Skeletal muscle tissue (tissue), 4 donors: ENCODE results near the gene WDFY3. TPM values are rescaled to one million over a fixed set of nuclear protein-coding genes. Genes with fewer than 3 reads are reported as not detected.
"Not testable (repeated sequence)": the region's sequence is repeated elsewhere in the genome, so short reads cannot be mapped to it uniquely, and the experiment has no call there.

Source experiments
- H3K27ac ChIP-seq: one replicate; pipeline ENCODE4 v1.7.0; 2013; ENCODE audit warnings: mild to moderate bottlenecking, low read depth, low read length, inconsistent platforms
- H3K27me3 ChIP-seq, 3 donors: one replicate each; pipeline ENCODE4 v1.7.0; 2013; ENCODE audit warnings: low read length in 3 of 3; ENCODE audit not compliant: control insufficient read depth in 3 of 3, insufficient read depth in 3 of 3
- H3K36me3 ChIP-seq, 3 donors: one replicate each; pipeline ENCODE4 v1.7.0; 2013; ENCODE audit warnings: low read length in 3 of 3; ENCODE audit not compliant: control insufficient read depth in 3 of 3, insufficient read depth in 3 of 3
- H3K4me1 ChIP-seq, 3 donors: one replicate each; pipeline ENCODE4 v1.7.0; 2013; ENCODE audit warnings: low read length in 3 of 3, mild to moderate bottlenecking in 3 of 3; ENCODE audit not compliant: control insufficient read depth in 3 of 3, insufficient read depth in 3 of 3
- H3K4me3 ChIP-seq, 3 donors: one replicate each; pipeline ENCODE4 v1.7.0; 2013; ENCODE audit warnings: low read length in 3 of 3
- H3K9ac ChIP-seq, 3 donors: one replicate each; pipeline ENCODE4 v1.7.0; 2013; ENCODE audit warnings: low read length in 3 of 3, mild to moderate bottlenecking in 3 of 3, moderate library complexity in 2 of 3, low read depth in 1 of 3
- H3K9me3 ChIP-seq, 3 donors: one replicate each; pipeline ENCODE4 v1.7.0; 2013; ENCODE audit warnings: low read length in 3 of 3; ENCODE audit not compliant: control insufficient read depth in 3 of 3
- total RNA-seq: library from RNA; depleted of rRNA; stranded (reverse); fragments of >200 nt; gene quantifications from one replicate; pipeline ENCODE4 v1.2.3, GENCODE V29; 2014
- donor health status: Osteomylitis.

The WDFY3 gene
- total RNA-seq, 1 donor from 2014 or later: 100 TPM

- Histone ChIP-seq H3K27me3 (no peaks in the 10 kb centered on the region), H3K4me1 (peaks cover 0 to 10% (median 8%) of the 10 kb centered on the region in 3 donors), H3K9me3 (no peaks in the 10 kb centered on the region), H3K4me3 (no peak overlapping the region), H3K36me3 (peaks cover 31 to 53% (median 40%) of the 10 kb centered on the region in 3 donors), H3K27ac (no peak overlapping the region), H3K9ac (no peak overlapping the region)
Measured at GRCh38 chr4:84690481-84690880, 276.0 kb downstream of the WDFY3 start.

- no peaks in the 10 kb centered on the region for H3K9me3 ChIP-seq
- H3K4me1 ChIP-seq: peaks cover 0 to 10% (median 8%) of the 10 kb centered on the region in 3 donors
- H3K4me3 ChIP-seq: no peak overlapping the region
- H3K9ac ChIP-seq: no peak overlapping the region
- no peak overlapping the region for H3K27ac ChIP-seq
- H3K36me3 ChIP-seq: peaks cover 26 to 52% (median 36%) of the 10 kb centered on the region in 3 donors
- no peaks in the 10 kb centered on the region for H3K27me3 ChIP-seq
Measured at GRCh38 chr4:84689197-84689596, 277.3 kb downstream of the WDFY3 start.

- Histone ChIP-seq H3K4me3 (no peak overlapping the region), H3K27me3 (no peaks in the 10 kb centered on the region), H3K27ac (no peak overlapping the region), H3K9ac (no peak overlapping the region), H3K36me3 (peaks cover 30 to 56% (median 38%) of the 10 kb centered on the region in 3 donors), H3K9me3 (no peaks in the 10 kb centered on the region), H3K4me1 (peaks cover 0 to 10% (median 8%) of the 10 kb centered on the region in 3 donors)
Measured at GRCh38 chr4:84688605-84689004, 277.9 kb downstream of the WDFY3 start.

DNA sequence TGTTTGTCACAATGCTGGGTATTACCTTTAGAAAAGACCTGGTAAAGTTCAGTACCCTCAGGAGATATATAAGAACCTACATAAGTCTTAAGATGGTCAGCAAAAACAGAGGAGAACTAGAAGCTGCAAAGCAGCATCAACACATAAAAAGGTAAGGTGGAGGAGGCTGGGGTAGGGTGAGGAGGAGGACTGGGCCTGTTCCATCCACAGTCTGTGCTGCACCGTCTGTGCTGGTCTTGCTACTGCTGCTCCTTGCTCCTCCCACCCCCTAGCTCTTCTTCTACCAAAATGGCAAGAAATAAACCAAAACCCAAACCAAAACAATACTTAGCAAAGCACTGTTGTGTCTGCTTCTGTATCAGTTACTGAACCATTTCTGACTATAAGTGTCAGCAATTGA, 281.4 kb downstream of the WDFY3 start:
- H3K36me3 ChIP-seq: peaks cover 30 to 59% (median 43%) of the 10 kb centered on the region in 3 donors
- no peak overlapping the region for H3K9ac ChIP-seq
- no peak overlapping the region for H3K4me3 ChIP-seq

DNA sequence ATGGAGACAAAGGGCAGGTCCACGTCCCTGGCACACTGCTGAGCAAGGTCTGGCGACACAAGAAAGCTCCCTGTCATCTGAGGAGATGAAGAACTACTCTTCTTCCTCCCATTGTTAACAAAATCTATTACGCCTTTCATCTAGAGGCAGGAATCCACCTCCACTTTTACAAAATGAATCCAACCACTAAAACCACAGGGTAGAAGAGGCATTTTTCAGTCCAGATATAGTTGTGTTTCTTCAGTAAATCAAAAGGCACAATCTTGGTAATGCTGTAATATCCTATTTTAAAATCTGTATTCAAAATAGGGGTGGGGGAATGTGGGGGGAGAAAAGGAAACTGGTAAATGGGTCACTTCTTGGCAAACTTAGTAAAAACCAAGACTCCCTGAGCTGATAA, 282.1 kb downstream of the WDFY3 start:
- no peak overlapping the region for H3K4me3 ChIP-seq
- peaks cover 4 to 17% (median 14%) of the 10 kb centered on the region in 3 donors for H3K4me1 ChIP-seq
- no peak overlapping the region for H3K9ac ChIP-seq
- H3K9me3 ChIP-seq: no peaks in the 10 kb centered on the region
- no peak overlapping the region for H3K27ac ChIP-seq
- H3K36me3 ChIP-seq: peaks cover 31 to 59% (median 43%) of the 10 kb centered on the region in 3 donors
- H3K27me3 ChIP-seq: no peaks in the 10 kb centered on the region

More for the DNA sequence above, 281.4 kb downstream of the WDFY3 start:
- no peaks in the 10 kb centered on the region for H3K9me3 ChIP-seq
- peaks cover 4 to 17% (median 14%) of the 10 kb centered on the region in 3 donors for H3K4me1 ChIP-seq
- no peak overlapping the region for H3K27ac ChIP-seq
- H3K27me3 ChIP-seq: no peaks in the 10 kb centered on the region

GRCh38 chr4:84683064-84683850, 283.2 kb downstream of the WDFY3 start:
- peaks cover 35 to 64% (median 51%) of the 10 kb centered on the region in 3 donors for H3K36me3 ChIP-seq
- peaks cover 4 to 17% (median 14%) of the 10 kb centered on the region in 3 donors for H3K4me1 ChIP-seq
- no peaks in the 10 kb centered on the region for H3K27me3 ChIP-seq
- H3K4me3 ChIP-seq: no peak overlapping the region
- no peak overlapping the region for H3K9ac ChIP-seq
- H3K9me3 ChIP-seq: no peaks in the 10 kb centered on the region
- H3K27ac ChIP-seq: no peak overlapping the region

GRCh38 chr4:84682661-84683060, 283.8 kb downstream of the WDFY3 start:
- not testable (repeated sequence) for H3K27ac ChIP-seq, H3K9ac ChIP-seq, H3K27me3 ChIP-seq, H3K4me3 ChIP-seq, H3K9me3 ChIP-seq
- peaks cover 37 to 62% (median 57%) of the 10 kb centered on the region in 3 donors for H3K36me3 ChIP-seq
- H3K4me1 ChIP-seq: peaks cover 4 to 17% (median 14%) of the 10 kb centered on the region in 3 donors

GRCh38 chr4:84681486-84682274, 284.8 kb downstream of the WDFY3 start:
- Histone ChIP-seq H3K4me3 (no peak overlapping the region), H3K27ac (no peak overlapping the region), H3K36me3 (peaks cover 43 to 68% (median 66%) of the 10 kb centered on the region in 3 donors), H3K4me1 (peaks cover 4 to 17% (median 14%) of the 10 kb centered on the region in 3 donors), H3K9me3 (no peaks in the 10 kb centered on the region), H3K9ac (no peak overlapping the region), H3K27me3 (no peaks in the 10 kb centered on the region)

DNA sequence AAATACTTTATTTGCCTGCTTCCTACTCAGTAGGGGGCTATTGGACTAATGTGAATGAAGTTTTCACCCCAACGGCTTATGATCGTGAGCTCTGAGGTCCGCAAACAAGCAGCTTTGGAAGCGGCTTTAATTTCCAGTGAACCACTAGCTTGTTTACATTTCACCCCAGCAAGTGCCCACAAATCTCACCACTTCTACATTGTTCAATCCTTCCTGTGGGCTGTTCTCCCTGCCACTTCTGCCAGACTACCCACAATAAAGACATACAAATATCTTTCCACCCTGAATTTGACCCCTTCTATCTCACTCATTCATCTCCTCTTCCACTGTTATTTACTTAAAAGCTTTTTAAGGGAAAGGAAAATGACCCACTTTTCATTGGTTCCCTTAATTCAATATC, 285.5 kb downstream of the WDFY3 start:
- Histone ChIP-seq H3K27ac (no peak overlapping the region), H3K36me3 (peaks cover 46 to 71% (median 61%) of the 10 kb centered on the region in 3 donors), H3K9ac (no peak overlapping the region), H3K4me3 (no peak overlapping the region), H3K27me3 (no peaks in the 10 kb centered on the region), H3K4me1 (peaks cover 4 to 17% (median 14%) of the 10 kb centered on the region in 3 donors), H3K9me3 (no peaks in the 10 kb centered on the region)
